GM19043 (cell line): ENCODE measurements around the gene HSP90AB1.

ENCODE experiments used
- ATAC-seq: cut with Tn5 transposase; IDR thresholded peaks from one replicate; pipeline ENCODE4 v1.9.1; 2021; ENCODE audit warnings: low read depth; ENCODE audit not compliant: unreplicated experiment

Gene HSP90AB1

GRCh38 chr6:44246663-44247337 is at the start of gene HSP90AB1:
Gene HSP90AB1, plus strand, starts transcription at chr6:44247101. Its CDS starts 1,529 bp downstream, at chr6:44248630.
- ATAC-seq, result peak; percentile 68

- ATAC-seq, result no peak
These were observed 48.2 kb upstream of the HSP90AB1 start for GRCh38 chr6:44198684-44199083.

- ATAC-seq, result no peak
These were observed 47.0 kb upstream of the HSP90AB1 start for GRCh38 chr6:44199883-44200282.

- no peak for ATAC-seq
These were observed 45.7 kb upstream of the HSP90AB1 start for GRCh38 chr6:44201200-44201599.

GRCh38 chr6:44201638-44202303 is 45.1 kb upstream of the HSP90AB1 start:
- no peak for ATAC-seq

- no peak for ATAC-seq
These were observed 44.4 kb upstream of the HSP90AB1 start for GRCh38 chr6:44202332-44202971.

GRCh38 chr6:44202972-44203750 is 43.7 kb upstream of the HSP90AB1 start:
- no peak for ATAC-seq

GRCh38 chr6:44203955-44204354 is 42.9 kb upstream of the HSP90AB1 start:
- ATAC-seq, result no peak

- ATAC-seq, result no peak
These were observed 38.9 kb upstream of the HSP90AB1 start for GRCh38 chr6:44207966-44208365.

- no peak for ATAC-seq
These were observed 35.6 kb upstream of the HSP90AB1 start for GRCh38 chr6:44211284-44211683.

GRCh38 chr6:44214307-44214706 is 32.6 kb upstream of the HSP90AB1 start:
- no peak for ATAC-seq

- ATAC-seq, result no peak
These were observed 30.1 kb upstream of the HSP90AB1 start, which contains the start of gene MYMX for GRCh38 chr6:44216677-44217331. Gene MYMX, plus strand, starts transcription at chr6:44216926. Its CDS starts 546 bp downstream, at chr6:44217472.

GRCh38 chr6:44217332-44218143 is 29.4 kb upstream of the HSP90AB1 start:
- ATAC-seq, result no peak

GRCh38 chr6:44219053-44219814 is 27.7 kb upstream of the HSP90AB1 start:
- ATAC-seq, result peak; percentile 45

GRCh38 chr6:44219815-44220784 is 26.8 kb upstream of the HSP90AB1 start:
- ATAC-seq, result no peak

- ATAC-seq, result no peak
These were observed 26.0 kb upstream of the HSP90AB1 start for GRCh38 chr6:44220913-44221290.

GRCh38 chr6:44221291-44221960 is 25.5 kb upstream of the HSP90AB1 start:
- no peak for ATAC-seq
